Common myeloid progenitor, CD34-positive (primary cell): ENCODE measurements around the gene EXOC3L1.

Source experiments
- CTCF ChIA-PET: fragments of 350-600 bp; sonication (Branson Sonifier 250); formaldehyde crosslinking; loops from one replicate; lab custom pipeline; 2021; ENCODE audit warnings: antibody characterized with exemption; lab: Charles Lee
- POLR2A ChIA-PET: fragments of 350-600 bp; sonication (Branson Sonifier 250); formaldehyde crosslinking; loops from one replicate; lab custom pipeline; 2021; ENCODE audit warnings: antibody characterized with exemption; lab: Charles Lee
- DNase-seq, 3 donors: peaks; one replicate each; pipeline versions ENCODE4 v3.0.0 to v3.0.0-alpha.2; 2013
- H3K27ac ChIP-seq, 2 experiments: 1 replicate in 1 of 2; 2 replicates in 1 of 2; pipeline ENCODE4 v1.7.0; 2013; ENCODE audit warnings: inconsistent platforms in 2 of 2, low read length in 2 of 2, mild to moderate bottlenecking in 2 of 2, low read depth in 1 of 2, moderate library complexity in 1 of 2; ENCODE audit not compliant: severe bottlenecking in 2 of 2, insufficient read depth in 1 of 2, poor library complexity in 1 of 2
- H3K27me3 ChIP-seq, 5 experiments: replicated peaks in 2 of 5; 1 replicate in 3 of 5; 2 replicates in 2 of 5; pipeline versions ENCODE4 v1.6.1 to v1.7.0; 2013; ENCODE audit warnings: low read length in 4 of 5, mild to moderate bottlenecking in 2 of 5, moderate library complexity in 2 of 5, inconsistent platforms in 1 of 5; ENCODE audit not compliant: insufficient read depth in 5 of 5, control insufficient read depth in 4 of 5
- H3K36me3 ChIP-seq, 4 experiments: 1 replicate in 2 of 4; 2 replicates in 2 of 4; pipeline versions ENCODE4 v1.6.1 to v1.7.0; 2013; ENCODE audit warnings: low read length in 3 of 4, control low read depth in 1 of 4, mild to moderate bottlenecking in 1 of 4; ENCODE audit not compliant: control insufficient read depth in 4 of 4, insufficient read depth in 4 of 4
- H3K4me1 ChIP-seq, 4 experiments: 1 replicate in 3 of 4; 2 replicates in 1 of 4; pipeline versions ENCODE4 v1.6.1 to v1.7.1; 2013; ENCODE audit warnings: low read length in 3 of 4, mild to moderate bottlenecking in 3 of 4, control low read depth in 1 of 4, inconsistent platforms in 1 of 4, moderate library complexity in 1 of 4; ENCODE audit not compliant: control insufficient read depth in 4 of 4, insufficient read depth in 4 of 4; ENCODE audit errors: control extremely low read depth in 1 of 4
- H3K4me3 ChIP-seq, 7 experiments: 1 replicate in 4 of 7; 2 replicates in 3 of 7; pipeline versions ENCODE4 v1.5.1 to v1.7.0; 2013; ENCODE audit warnings: mild to moderate bottlenecking in 7 of 7, low read length in 6 of 7, moderate library complexity in 6 of 7, inconsistent platforms in 2 of 7, low read depth in 2 of 7, control low read depth in 1 of 7; ENCODE audit not compliant: insufficient read depth in 4 of 7, control insufficient read depth in 1 of 7; ENCODE audit errors: extremely low read depth in 1 of 7
- H3K9me3 ChIP-seq, 5 experiments: 1 replicate in 4 of 5; 2 replicates in 1 of 5; pipeline versions ENCODE4 v1.6.1 to v1.7.1; 2013; ENCODE audit warnings: low read length in 4 of 5, mild to moderate bottlenecking in 2 of 5, inconsistent platforms in 1 of 5, low read depth in 1 of 5, moderate library complexity in 1 of 5; ENCODE audit not compliant: control insufficient read depth in 4 of 5, insufficient read depth in 2 of 5; ENCODE audit errors: control extremely low read depth in 1 of 5
- WGBS: methylation state at CpG from one replicate; pipeline ENCODE4 v1.1.5; 2013; ENCODE audit not compliant: insufficient coverage; 5-methylcytosine and 5-hydroxymethylcytosine counted together

EXOC3L1 gene

DNA sequence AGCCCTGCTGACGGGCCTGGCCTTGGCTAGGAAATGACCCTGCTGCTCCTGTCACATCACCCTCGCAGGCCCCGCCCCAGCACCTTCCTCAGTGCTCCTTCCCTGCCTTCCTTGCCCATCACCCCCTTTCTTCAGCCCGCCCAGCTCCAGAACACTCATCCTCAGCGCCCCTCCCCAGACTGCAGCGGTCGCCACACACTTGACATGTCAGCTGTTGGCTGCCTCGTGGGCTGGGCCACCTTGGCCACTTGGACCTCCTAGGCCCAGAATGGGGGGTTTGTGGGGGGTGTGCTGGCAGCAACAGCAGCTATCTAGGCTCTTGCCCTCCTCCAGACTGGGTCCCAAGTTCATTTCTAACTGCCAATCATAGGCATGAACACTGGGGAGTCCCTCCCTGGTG, 19.6 kb upstream of the EXOC3L1 start:
- no peaks in the 10 kb centered on the region for H3K27me3 ChIP-seq
- ChIA-PET POLR2A (no interaction called here), CTCF (interaction anchor here (0.9 to 2.4 kb wide), 4 partner anchors 11 to 192 kb away, joined by 3 to 12 read pairs (median 6); partner anchors contain the start of gene ELMO3)
- H3K36me3 ChIP-seq: peaks cover 0 to 12% (median 8%) of the 10 kb centered on the region in 4 experiments
- 100% methylated on average over 3 of the region's 8 CpGs for WGBS
- H3K27ac ChIP-seq: no peak overlapping the region
- H3K9me3 ChIP-seq: no peaks in the 10 kb centered on the region
- no peak overlapping the region for H3K4me3 ChIP-seq
- DNase-seq: no peak
- peaks cover 0 to 6% (median 0%) of the 10 kb centered on the region in 4 experiments for H3K4me1 ChIP-seq

- H3K4me3 ChIP-seq: no peak overlapping the region
- WGBS: 96% methylated on average over 8 of the region's 11 CpGs
- DNase-seq: no peak
- POLR2A ChIA-PET: interaction anchor here (0.6 to 0.7 kb wide), 2 partner anchors 22 to 90 kb away, joined by 3 to 4 read pairs; no protein-coding TSS in a partner anchor
- CTCF ChIA-PET: interaction anchor here (0.9 to 2.4 kb wide), 3 partner anchors 10 to 190 kb away, joined by 3 to 12 read pairs (median 6); partner anchors contain the start of gene ELMO3
- H3K9me3 ChIP-seq: no peaks in the 10 kb centered on the region
- peaks cover 0 to 22% (median 16%) of the 10 kb centered on the region in 4 experiments for H3K36me3 ChIP-seq
- no peaks in the 10 kb centered on the region for H3K27me3 ChIP-seq
- H3K4me1 ChIP-seq: peaks cover 0 to 6% (median 0%) of the 10 kb centered on the region in 4 experiments
- no peak overlapping the region for H3K27ac ChIP-seq
Measured at GRCh38 chr16:67208154-67208896, 18.4 kb upstream of the EXOC3L1 start.

- H3K9me3 ChIP-seq: no peaks in the 10 kb centered on the region
- CTCF ChIA-PET: interaction anchor here (2.4 kb wide), 1 partner anchor 9 kb away, joined by 12 read pairs; the partner anchor contains the start of gene ELMO3
- no peaks in the 10 kb centered on the region for H3K27me3 ChIP-seq
- POLR2A ChIA-PET: no interaction called here
- no peak for DNase-seq
- no peak overlapping the region for H3K4me3 ChIP-seq
- peaks cover 0 to 30% (median 20%) of the 10 kb centered on the region in 4 experiments for H3K36me3 ChIP-seq
- H3K27ac ChIP-seq: no peak overlapping the region
- H3K4me1 ChIP-seq: no peaks in the 10 kb centered on the region
- 98% methylated on average over 17 of the region's 21 CpGs for WGBS
Measured at GRCh38 chr16:67207249-67208091, 17.5 kb upstream of the EXOC3L1 start.

GRCh38 chr16:67206838-67207248, 16.9 kb upstream of the EXOC3L1 start:
- Histone ChIP-seq H3K27ac (no peak overlapping the region), H3K27me3 (no peaks in the 10 kb centered on the region), H3K4me3 (no peak overlapping the region), H3K9me3 (no peaks in the 10 kb centered on the region), H3K36me3 (peaks cover 2 to 37% (median 25%) of the 10 kb centered on the region in 4 experiments), H3K4me1 (no peaks in the 10 kb centered on the region)
- POLR2A ChIA-PET: no interaction called here
- 100% methylated on average over 3 of the region's 3 CpGs for WGBS
- DNase-seq: no peak
- CTCF ChIA-PET: interaction anchor here (1.0 to 4.0 kb wide), 2 partner anchors 13 to 21 kb away, joined by 3 to 17 read pairs; partner anchors contain the start of gene E2F4

GRCh38 chr16:67206129-67206837, 16.3 kb upstream of the EXOC3L1 start:
- H3K9me3 ChIP-seq: no peaks in the 10 kb centered on the region
- ChIA-PET POLR2A (no interaction called here), CTCF (interaction anchor here (1.0 to 4.0 kb wide), 2 partner anchors 12 to 21 kb away, joined by 3 to 17 read pairs; partner anchors contain the start of gene E2F4)
- no peak overlapping the region for H3K4me3 ChIP-seq
- DNase-seq: no peak
- H3K27ac ChIP-seq: no peak overlapping the region
- H3K36me3 ChIP-seq: peaks cover 2 to 42% (median 28%) of the 10 kb centered on the region in 4 experiments
- 99% methylated on average over 8 of the region's 8 CpGs for WGBS
- H3K27me3 ChIP-seq: no peaks in the 10 kb centered on the region
- H3K4me1 ChIP-seq: no peaks in the 10 kb centered on the region

DNA sequence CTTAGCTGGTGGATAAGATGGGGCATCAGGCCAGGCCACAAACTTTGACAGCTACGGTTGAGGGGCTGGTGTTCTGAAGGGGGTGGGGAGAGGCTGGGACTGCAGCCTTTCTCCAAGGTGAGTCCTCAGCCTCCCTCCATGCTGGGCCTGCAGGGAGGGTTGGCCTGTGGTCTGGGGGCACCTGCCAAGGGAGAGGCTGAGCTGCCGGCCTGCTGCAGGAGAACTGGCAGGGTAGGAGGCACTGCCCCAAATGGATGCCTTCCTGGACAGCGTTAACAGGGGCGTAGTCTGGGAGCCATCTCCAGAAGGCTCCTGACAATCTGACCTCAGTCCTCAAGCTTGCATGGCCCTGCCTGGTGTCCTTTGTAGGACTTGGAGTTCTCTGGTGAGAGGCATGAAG, 14.1 kb upstream of the EXOC3L1 start:
- Histone ChIP-seq H3K27ac (no peak overlapping the region), H3K4me1 (no peaks in the 10 kb centered on the region), H3K4me3 (no peak overlapping the region), H3K9me3 (no peaks in the 10 kb centered on the region), H3K36me3 (peaks cover 2 to 52% (median 30%) of the 10 kb centered on the region in 4 experiments), H3K27me3 (no peaks in the 10 kb centered on the region)
- CTCF ChIA-PET: interaction anchor here (1.2 to 4.0 kb wide), 2 partner anchors 10 kb away, joined by 5 to 17 read pairs; partner anchors contain the start of gene E2F4
- no peak for DNase-seq
- POLR2A ChIA-PET: interaction anchor here (0.5 kb wide), 1 partner anchor 641 kb away, joined by 3 read pairs; no protein-coding TSS in a partner anchor
- WGBS: 69% methylated on average over 4 of the region's 4 CpGs
